Measurements from ENCODE around the gene SH3BP2. TPM values are rescaled to one million over a fixed set of nuclear protein-coding genes. Genes with fewer than 3 reads are reported as not detected.
A peak's percentile ranks its signal among the peaks of the same experiment; 100 is the strongest.

SH3BP2 gene
- total RNA-seq, 5 donors from 2014 or later (not counting 1 experiment from before 2014, with no cell fraction given), result 44.0 to 68.2 (median 49.7) TPM

GRCh38 chr4:2849267-2850152 lies 56.6 kb downstream of the SH3BP2 start:
- Histone ChIP-seq H3K4me3 (ENCODE audit: control insufficient read depth in 1 of 2, extremely low read depth in 1 of 2, low read length in 1 of 2) (no peak overlapping the region), H3K9me3 (no peaks in the 10 kb centered on the region), H3K36me3 (ENCODE audit: control insufficient read depth in 2 of 2, extremely low read depth in 1 of 2, insufficient read depth in 1 of 2, low read length in 1 of 2) (peaks cover 0 to 10% of the 10 kb centered on the region in 2 donors), H3K27me3 (replicated peaks in 1 of 2; ENCODE audit: control insufficient read depth in 2 of 2, extremely low read depth in 1 of 2, insufficient read depth in 2 of 2, low read length in 1 of 2) (no peaks in the 10 kb centered on the region), H3K4me1 (ENCODE audit: control insufficient read depth in 1 of 2, extremely low read depth in 1 of 2, insufficient read depth in 2 of 2, low read length in 2 of 2) (peaks cover 25 to 66% of the 10 kb centered on the region in 2 experiments), H3K27ac (ENCODE audit: low read length) (no peak overlapping the region)
- WGBS (ENCODE audit: insufficient coverage), result 89% methylated on average over 2 of the region's 9 CpGs
- POLR2A ChIA-PET, result no interaction called here
- CTCF ChIA-PET, result no interaction called here
- ATAC-seq (replicated peaks in 1 of 4) (no peak), DNase-seq (no peak)
- H3K9me3 Mint-ChIP-seq, result no peaks in the 10 kb centered on the region
- no peak overlapping the region for H3K4me3 Mint-ChIP-seq
- H3K4me1 Mint-ChIP-seq, result peaks cover 82 to 91% (median 84%) of the 10 kb centered on the region in 3 donors
- no peaks in the 10 kb centered on the region for H3K27me3 Mint-ChIP-seq
- peak overlapping the region; percentile 72 to 77 for H3K27ac Mint-ChIP-seq
- H3K36me3 Mint-ChIP-seq, result peaks cover 5% of the 10 kb centered on the region

DNA sequence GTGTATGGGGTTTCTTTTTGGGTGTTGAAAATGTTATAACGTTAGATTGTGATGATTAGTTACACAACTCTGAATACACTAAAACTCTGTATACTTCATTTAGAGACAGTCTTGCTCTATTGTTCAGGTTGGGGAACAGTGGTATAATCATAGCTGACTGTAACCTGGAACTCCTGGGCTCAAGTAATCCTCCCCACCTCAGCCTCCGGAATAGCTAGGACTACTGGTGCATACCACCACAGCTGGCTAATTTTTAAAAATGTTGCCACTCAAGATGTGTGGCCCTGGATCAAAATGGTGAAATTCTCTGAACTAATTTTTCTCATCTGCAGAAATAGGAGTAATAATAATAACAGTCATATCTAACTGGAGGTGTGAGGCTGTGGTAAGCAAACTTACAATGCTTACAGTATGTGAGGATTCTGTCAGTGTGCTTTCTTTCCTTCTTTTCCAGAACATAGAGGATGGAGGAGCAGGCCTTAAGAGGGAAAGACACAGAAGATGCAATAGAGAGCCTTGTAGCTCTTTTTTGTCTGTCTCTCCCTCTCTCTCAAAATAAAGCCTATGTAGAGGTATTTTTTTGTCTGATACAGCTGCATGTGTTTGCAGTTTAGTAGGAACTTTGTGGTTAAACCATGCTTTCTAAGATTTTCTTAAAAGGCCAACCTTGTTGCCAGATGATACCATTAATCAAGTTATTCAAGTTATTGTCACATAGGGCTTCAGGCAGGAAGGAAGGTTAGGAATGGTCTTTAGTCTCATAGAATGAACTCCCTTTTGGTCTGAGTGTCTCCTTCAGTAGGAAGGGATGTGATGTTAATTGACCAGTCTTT lies 58.3 kb downstream of the SH3BP2 start:
- no peak for DNase-seq
- Histone ChIP-seq H3K4me1 (ENCODE audit: control insufficient read depth in 1 of 2, extremely low read depth in 1 of 2, insufficient read depth in 2 of 2, low read length in 2 of 2) (peaks cover 20 to 62% of the 10 kb centered on the region in 2 experiments), H3K27ac (ENCODE audit: low read length) (peak overlapping the region; percentile 43), H3K4me3 (ENCODE audit: control insufficient read depth in 1 of 2, extremely low read depth in 1 of 2, low read length in 1 of 2) (no peak overlapping the region), H3K27me3 (replicated peaks in 1 of 2; ENCODE audit: control insufficient read depth in 2 of 2, extremely low read depth in 1 of 2, insufficient read depth in 2 of 2, low read length in 1 of 2) (no peaks in the 10 kb centered on the region), H3K9me3 (no peaks in the 10 kb centered on the region), H3K36me3 (ENCODE audit: control insufficient read depth in 2 of 2, extremely low read depth in 1 of 2, insufficient read depth in 1 of 2, low read length in 1 of 2) (peaks cover 0 to 16% of the 10 kb centered on the region in 2 donors)
- no CpG with 5 or more reads among the region's 2 CpGs for WGBS (ENCODE audit: insufficient coverage)
- Mint-ChIP-seq H3K36me3 (peaks cover 12% of the 10 kb centered on the region), H3K4me3 (peak overlapping the region in 2 of 3 donors; percentile 13 to 72), H3K9me3 (no peaks in the 10 kb centered on the region), H3K27ac (peak overlapping the region; percentile 91 to 95), H3K27me3 (no peaks in the 10 kb centered on the region), H3K4me1 (peaks cover 78 to 89% (median 81%) of the 10 kb centered on the region in 3 donors)
- ATAC-seq (replicated peaks in 1 of 4), result peak in 3 of 4 experiments; percentile 10 to 50 (median 11)
- POLR2A ChIA-PET, result interaction anchor here in 1 of 2 donors (0.6 kb wide), 1 partner anchor 1722 kb away, joined by 3 read pairs; no protein-coding TSS in a partner anchor
- CTCF ChIA-PET, result interaction anchor here in 1 of 2 donors (0.6 kb wide), 1 partner anchor 11 kb away, joined by 6 read pairs; no protein-coding TSS in a partner anchor

DNA sequence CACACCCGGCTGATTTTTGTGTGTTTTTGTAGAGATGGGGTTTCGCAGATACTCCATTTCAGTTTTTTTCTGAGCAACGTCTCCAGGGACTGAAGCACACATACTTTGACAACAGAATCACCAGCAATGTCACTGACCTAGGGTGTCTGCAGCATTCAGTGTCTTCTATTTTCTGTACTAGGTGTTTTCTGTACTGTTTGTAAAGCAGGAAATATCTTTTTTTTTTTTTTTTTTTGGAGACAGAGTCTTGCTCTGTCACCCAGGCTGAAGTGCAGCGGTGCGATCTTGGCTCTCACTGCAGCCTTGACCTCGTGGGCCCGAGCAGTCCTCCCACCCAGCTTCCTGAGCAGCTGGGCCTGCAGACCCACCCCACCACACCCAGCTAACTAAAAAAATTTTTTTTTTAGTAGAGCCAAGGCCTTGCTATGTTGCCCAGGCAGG lies 59.6 kb downstream of the SH3BP2 start:
- CTCF ChIA-PET, result interaction anchor here in 1 of 2 donors (0.7 kb wide), 1 partner anchor 89 kb away, joined by 5 read pairs; no protein-coding TSS in a partner anchor
- H3K4me1 Mint-ChIP-seq, result peaks cover 72 to 87% (median 78%) of the 10 kb centered on the region in 3 donors
- H3K4me3 Mint-ChIP-seq, result peak overlapping the region; percentile 60 to 72 (median 70)
- Histone ChIP-seq H3K4me3 (ENCODE audit: control insufficient read depth in 1 of 2, extremely low read depth in 1 of 2, low read length in 1 of 2) (peak overlapping the region in 1 of 2 donors; percentile 15), H3K4me1 (ENCODE audit: control insufficient read depth in 1 of 2, extremely low read depth in 1 of 2, insufficient read depth in 2 of 2, low read length in 2 of 2) (peaks cover 16 to 61% of the 10 kb centered on the region in 2 experiments), H3K27me3 (replicated peaks in 1 of 2; ENCODE audit: control insufficient read depth in 2 of 2, extremely low read depth in 1 of 2, insufficient read depth in 2 of 2, low read length in 1 of 2) (no peaks in the 10 kb centered on the region), H3K9me3 (no peaks in the 10 kb centered on the region), H3K27ac (ENCODE audit: low read length) (peak overlapping the region; percentile 42), H3K36me3 (ENCODE audit: control insufficient read depth in 2 of 2, extremely low read depth in 1 of 2, insufficient read depth in 1 of 2, low read length in 1 of 2) (peaks cover 0 to 16% of the 10 kb centered on the region in 2 donors)
- DNase-seq (peak in 2 of 35 experiments; percentile 33 to 34), ATAC-seq (replicated peaks in 1 of 4) (peak; percentile 60 to 80 (median 70))
- H3K36me3 Mint-ChIP-seq, result peaks cover 14% of the 10 kb centered on the region
- no peaks in the 10 kb centered on the region for H3K9me3 Mint-ChIP-seq
- no CpG with 5 or more reads among the region's 7 CpGs for WGBS (ENCODE audit: insufficient coverage)
- H3K27me3 Mint-ChIP-seq, result no peaks in the 10 kb centered on the region
- H3K27ac Mint-ChIP-seq, result peak overlapping the region; percentile 91 to 95
- POLR2A ChIA-PET, result interaction anchor here in 1 of 2 donors (0.7 kb wide), 1 partner anchor 614 kb away, joined by 5 read pairs; no protein-coding TSS in a partner anchor

DNA sequence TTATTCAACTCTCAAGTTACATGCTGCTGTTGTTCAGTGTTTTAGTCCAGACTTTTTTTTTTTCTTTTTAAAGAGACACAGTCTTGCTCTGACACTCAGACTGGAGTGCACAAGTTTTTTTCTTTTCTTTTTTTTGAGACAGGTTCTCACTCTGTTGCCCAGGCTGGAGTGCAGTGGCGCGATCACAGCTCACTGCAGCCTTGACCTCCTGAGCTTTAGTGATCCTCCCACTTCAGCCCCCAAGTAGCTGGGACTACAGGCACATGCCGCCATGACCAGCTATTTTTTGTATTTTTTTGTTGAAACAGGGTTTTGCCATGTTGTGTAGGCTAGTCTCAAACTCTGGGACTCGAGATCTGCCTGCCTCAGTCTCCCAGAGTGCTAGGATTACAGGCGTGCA lies 62.7 kb downstream of the SH3BP2 start:
- H3K36me3 ChIP-seq (ENCODE audit: control insufficient read depth in 2 of 2, extremely low read depth in 1 of 2, insufficient read depth in 1 of 2, low read length in 1 of 2), result peaks cover 0 to 21% of the 10 kb centered on the region in 2 donors
- H3K4me3 Mint-ChIP-seq, result no peak overlapping the region
- H3K4me1 ChIP-seq (ENCODE audit: control insufficient read depth in 1 of 2, extremely low read depth in 1 of 2, insufficient read depth in 2 of 2, low read length in 2 of 2), result peaks cover 30 to 57% of the 10 kb centered on the region in 2 experiments
- H3K27ac ChIP-seq (ENCODE audit: low read length), result no peak overlapping the region
- ChIA-PET CTCF (interaction anchor here (0.6 kb wide), 2 partner anchors 111 to 955 kb away, joined by 3 read pairs; no protein-coding TSS in a partner anchor), POLR2A (no interaction called here)
- peaks cover 19% of the 10 kb centered on the region for H3K36me3 Mint-ChIP-seq
- H3K27me3 Mint-ChIP-seq, result no peaks in the 10 kb centered on the region
- H3K9me3 ChIP-seq, result no peaks in the 10 kb centered on the region
- no peak overlapping the region for H3K4me3 ChIP-seq (ENCODE audit: control insufficient read depth in 1 of 2, extremely low read depth in 1 of 2, low read length in 1 of 2)
- no peaks in the 10 kb centered on the region for H3K27me3 ChIP-seq (replicated peaks in 1 of 2; ENCODE audit: control insufficient read depth in 2 of 2, extremely low read depth in 1 of 2, insufficient read depth in 2 of 2, low read length in 1 of 2)
- no peaks in the 10 kb centered on the region for H3K9me3 Mint-ChIP-seq
- DNase-seq (no peak), ATAC-seq (replicated peaks in 1 of 4) (no peak)
- peaks cover 75 to 87% (median 80%) of the 10 kb centered on the region in 3 donors for H3K4me1 Mint-ChIP-seq
- 100% methylated on average over 2 of the region's 5 CpGs for WGBS (ENCODE audit: insufficient coverage)
- peak overlapping the region; percentile 53 to 74 for H3K27ac Mint-ChIP-seq

DNA sequence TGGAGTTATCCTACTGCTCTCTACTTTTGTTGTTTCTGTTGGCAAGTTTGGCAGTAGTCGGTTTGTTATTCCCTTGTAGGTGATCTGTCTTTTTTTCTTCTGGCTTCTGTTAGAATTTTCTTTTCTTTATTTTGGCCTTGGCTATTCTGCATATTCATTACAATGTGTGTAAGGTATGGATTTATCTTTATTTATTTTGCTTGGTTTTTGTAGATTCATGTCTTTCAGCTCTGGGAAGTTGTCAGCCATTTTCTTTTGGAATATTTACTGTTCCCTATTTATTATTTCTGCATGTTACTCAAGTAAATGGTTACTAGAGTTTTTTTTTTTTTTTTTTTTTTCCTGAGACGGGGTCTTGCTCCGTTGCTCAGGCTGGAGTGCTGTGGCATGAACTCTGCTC lies 63.4 kb downstream of the SH3BP2 start:
- peaks cover 0 to 21% of the 10 kb centered on the region in 2 donors for H3K36me3 ChIP-seq (ENCODE audit: control insufficient read depth in 2 of 2, extremely low read depth in 1 of 2, insufficient read depth in 1 of 2, low read length in 1 of 2)
- Mint-ChIP-seq H3K4me3 (no peak overlapping the region), H3K36me3 (peaks cover 19% of the 10 kb centered on the region), H3K9me3 (no peaks in the 10 kb centered on the region), H3K27ac (peak overlapping the region; percentile 73 to 80), H3K4me1 (peaks cover 75 to 87% (median 80%) of the 10 kb centered on the region in 3 donors), H3K27me3 (no peaks in the 10 kb centered on the region)
- H3K27me3 ChIP-seq (replicated peaks in 1 of 2; ENCODE audit: control insufficient read depth in 2 of 2, extremely low read depth in 1 of 2, insufficient read depth in 2 of 2, low read length in 1 of 2), result no peaks in the 10 kb centered on the region
- no peak overlapping the region for H3K4me3 ChIP-seq (ENCODE audit: control insufficient read depth in 1 of 2, extremely low read depth in 1 of 2, low read length in 1 of 2)
- H3K9me3 ChIP-seq, result no peaks in the 10 kb centered on the region
- ATAC-seq (replicated peaks in 1 of 4), result no peak
- ChIA-PET POLR2A (no interaction called here), CTCF (interaction anchor here in 1 of 2 donors (0.6 kb wide), 1 partner anchor 110 kb away, joined by 3 read pairs; no protein-coding TSS in a partner anchor)
- H3K4me1 ChIP-seq (ENCODE audit: control insufficient read depth in 1 of 2, extremely low read depth in 1 of 2, insufficient read depth in 2 of 2, low read length in 2 of 2), result peaks cover 32 to 57% of the 10 kb centered on the region in 2 experiments
- WGBS (ENCODE audit: insufficient coverage), result 100% methylated on average over 1 of the region's 3 CpGs
- no peak for DNase-seq
- H3K27ac ChIP-seq (ENCODE audit: low read length), result no peak overlapping the region

All from T-cell (primary cell).